ENCODE results near the gene RALGAPA2.
A peak's percentile ranks its signal among the peaks of the same experiment; 100 is the strongest.

DNA sequence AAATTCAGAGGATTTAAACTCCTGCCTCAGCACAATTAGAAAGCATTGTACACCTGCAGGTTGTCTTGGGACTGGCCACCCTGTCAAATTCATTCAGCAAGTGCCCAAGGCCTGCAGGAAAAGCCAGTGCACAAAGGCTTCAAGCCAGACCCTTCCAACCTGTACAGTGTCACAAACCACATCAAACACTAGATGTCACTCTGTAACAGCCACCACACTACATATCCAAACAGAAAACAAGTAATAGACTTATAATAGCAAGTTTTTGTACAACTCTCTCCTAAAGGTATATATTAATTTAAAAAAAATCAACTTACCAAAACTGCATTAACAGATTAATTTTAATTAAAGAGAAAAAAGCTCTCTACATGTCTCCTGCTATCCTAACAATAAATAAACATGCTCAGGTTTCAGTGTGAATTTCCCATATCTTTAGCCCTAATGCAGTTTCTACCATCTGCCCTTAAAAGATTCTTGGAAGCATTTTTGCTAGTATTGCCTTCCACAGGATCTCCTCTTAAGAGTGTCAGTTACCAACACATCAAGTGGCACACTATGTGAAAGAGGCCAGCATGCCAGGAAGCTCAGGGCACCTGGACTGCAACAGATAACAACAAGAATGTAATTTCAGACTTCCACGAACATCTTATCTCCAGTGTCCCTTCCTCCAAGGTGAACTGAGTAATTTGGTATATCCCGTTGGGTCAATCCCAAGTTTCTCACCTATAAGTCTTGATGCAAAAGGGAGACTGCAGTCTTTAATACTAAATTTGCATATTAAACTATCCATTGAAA lies 47.5 kb downstream of the RALGAPA2 start:
- TF ChIP-seq, protein P1, sequence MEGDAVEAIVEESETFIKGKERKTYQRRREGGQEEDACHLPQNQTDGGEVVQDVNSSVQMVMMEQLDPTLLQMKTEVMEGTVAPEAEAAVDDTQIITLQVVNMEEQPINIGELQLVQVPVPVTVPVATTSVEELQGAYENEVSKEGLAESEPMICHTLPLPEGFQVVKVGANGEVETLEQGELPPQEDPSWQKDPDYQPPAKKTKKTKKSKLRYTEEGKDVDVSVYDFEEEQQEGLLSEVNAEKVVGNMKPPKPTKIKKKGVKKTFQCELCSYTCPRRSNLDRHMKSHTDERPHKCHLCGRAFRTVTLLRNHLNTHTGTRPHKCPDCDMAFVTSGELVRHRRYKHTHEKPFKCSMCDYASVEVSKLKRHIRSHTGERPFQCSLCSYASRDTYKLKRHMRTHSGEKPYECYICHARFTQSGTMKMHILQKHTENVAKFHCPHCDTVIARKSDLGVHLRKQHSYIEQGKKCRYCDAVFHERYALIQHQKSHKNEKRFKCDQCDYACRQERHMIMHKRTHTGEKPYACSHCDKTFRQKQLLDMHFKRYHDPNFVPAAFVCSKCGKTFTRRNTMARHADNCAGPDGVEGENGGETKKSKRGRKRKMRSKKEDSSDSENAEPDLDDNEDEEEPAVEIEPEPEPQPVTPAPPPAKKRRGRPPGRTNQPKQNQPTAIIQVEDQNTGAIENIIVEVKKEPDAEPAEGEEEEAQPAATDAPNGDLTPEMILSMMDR (IDR thresholded peaks at IDR 0.05), result peak in 3 of 4 experiments; percentile 21 to 28 (median 22)
- no peak for TF ChIP-seq POLR2A (IDR thresholded peaks at IDR 0.05)
